K562 (cell line): ENCODE measurements around the gene PSMD9. TPM values are rescaled to one million over a fixed set of nuclear protein-coding genes. Genes with fewer than 3 reads are reported as not detected.

ENCODE experiments used
- ATF3 ChIP-seq, 2 experiments: fragments of 450-650 bp in 1 of 2; sonication (generic) in 1 of 2; formaldehyde crosslinking in 1 of 2; IDR thresholded peaks in 1 of 2; conservative IDR thresholded peaks in 1 of 2; 2 replicates each; pipeline versions ENCODE4 v1.6.1 to v1.8.1; 2016 to 2023; ENCODE audit warnings: mild to moderate bottlenecking in 2 of 2, moderate library complexity in 2 of 2, inconsistent platforms in 1 of 2, missing genetic modification reagents in 1 of 2
- CAMTA2 ChIP-seq: fragments of 250-450 bp; sonication (Bioruptor Pico); conservative IDR thresholded peaks from 2 replicates; pipeline ENCODE4 v1.5.1; 2022
- CBFB ChIP-seq: sonication (generic); formaldehyde crosslinking; IDR thresholded peaks from 2 replicates; pipeline ENCODE4 v1.4.0; 2020; ENCODE audit warnings: mild to moderate bottlenecking, missing genetic modification reagents
- E2F8 ChIP-seq: fragments of 450-650 bp; IDR thresholded peaks from 2 replicates; pipeline ENCODE4 v1.7.1; 2018; ENCODE audit warnings: mild to moderate bottlenecking, low read depth; ENCODE audit not compliant: partially characterized antibody
- EHMT2 ChIP-seq: fragments of 450-650 bp; IDR thresholded peaks from 2 replicates; pipeline ENCODE4 v1.6.1; 2018; ENCODE audit warnings: antibody characterized with exemption
- EP300 ChIP-seq: IDR thresholded peaks from 2 replicates; pipeline ENCODE4 v1.6.1; 2012; ENCODE audit warnings: low read length, improper control_type of control experiment
- FIP1L1 ChIP-seq: fragments of 200-400 bp; formaldehyde crosslinking; IDR thresholded peaks from 2 replicates; pipeline ENCODE4 v1.6.1; 2018; ENCODE audit warnings: mild to moderate bottlenecking, low read depth, low read length; ENCODE audit not compliant: poor library complexity, severe bottlenecking
- FOXK2 ChIP-seq, 2 experiments: fragments of 450-650 bp; IDR thresholded peaks in 1 of 2; conservative IDR thresholded peaks in 1 of 2; 2 replicates each; pipeline ENCODE4 v1.6.1; 2016; ENCODE audit warnings: low read depth in 2 of 2, mild to moderate bottlenecking in 1 of 2
- FOXM1 ChIP-seq, 2 experiments: fragments of 450-650 bp in 1 of 2; sonication (generic) in 1 of 2; formaldehyde crosslinking in 1 of 2; IDR thresholded peaks; 2 replicates each; pipeline versions ENCODE4 v1.6.1 to v1.9.0; 2017 to 2022; ENCODE audit warnings: low read depth in 2 of 2, mild to moderate bottlenecking in 2 of 2, missing genetic modification reagents in 1 of 2, moderate library complexity in 1 of 2
- FOXP1 ChIP-seq: sonication (generic); formaldehyde crosslinking; IDR thresholded peaks from 2 replicates; pipeline ENCODE4 v1.8.0; 2022; ENCODE audit warnings: mild to moderate bottlenecking, missing genetic modification reagents
- HMGXB4 ChIP-seq: sonication (generic); formaldehyde crosslinking; IDR thresholded peaks from 2 replicates; pipeline ENCODE4 v1.8.1; 2023; ENCODE audit warnings: mild to moderate bottlenecking, missing genetic modification reagents
- KDM1A ChIP-seq, 2 experiments: fragments of 450-650 bp; IDR thresholded peaks; 2 replicates each; pipeline ENCODE4 v1.6.1; 2016; ENCODE audit warnings: mild to moderate bottlenecking in 2 of 2
- MXD1 ChIP-seq: fragments of 250-450 bp; sonication (Bioruptor Pico); IDR thresholded peaks from 2 replicates; pipeline ENCODE4 v1.8.0; 2021; ENCODE audit warnings: borderline replicate concordance, mild to moderate bottlenecking, moderate library complexity; ENCODE audit not compliant: poor library complexity, severe bottlenecking
- NFIX ChIP-seq: fragments of 250-450 bp; sonication (Bioruptor Pico); IDR thresholded peaks from 2 replicates; pipeline ENCODE4 v1.4.0; 2020; ENCODE audit warnings: low read depth, mild to moderate bottlenecking, moderate library complexity
- PHTF2 ChIP-seq: fragments of 250-450 bp; sonication (Bioruptor Pico); IDR thresholded peaks from 2 replicates; pipeline ENCODE4 v1.5.0; 2021; ENCODE audit warnings: mild to moderate bottlenecking
- POLR2AphosphoS2 ChIP-seq: IDR thresholded peaks from 2 replicates; pipeline ENCODE4 v1.6.1; 2012; ENCODE audit warnings: low read length, improper control_type of control experiment
- POLR2H ChIP-seq: IDR thresholded peaks from 2 replicates; pipeline ENCODE4 v1.6.1; 2016; ENCODE audit warnings: missing genetic modification characterization, low read depth, mild to moderate bottlenecking, control low read depth, missing compliant biosample characterization, moderate library complexity
- TAF7 ChIP-seq: fragments of 450-650 bp; IDR thresholded peaks from 2 replicates; pipeline ENCODE4 v1.6.1; 2016; ENCODE audit warnings: missing genetic modification characterization, missing compliant biosample characterization
- TSC22D4 ChIP-seq: fragments of 450-650 bp; IDR thresholded peaks from 2 replicates; pipeline ENCODE4 v1.6.1; 2016; ENCODE audit warnings: missing genetic modification characterization, missing biosample characterization, control low read depth
- ZNF274 ChIP-seq: IDR thresholded peaks from 2 replicates; pipeline ENCODE4 v1.6.1; 2011; ENCODE audit warnings: low read depth, mild to moderate bottlenecking, low read length, moderate library complexity, borderline replicate concordance
- ZNF707 ChIP-seq: fragments of 250-450 bp; sonication (Bioruptor Pico); conservative IDR thresholded peaks from 2 replicates; pipeline ENCODE4 v1.8.0; 2022; ENCODE audit warnings: inconsistent platforms, mild to moderate bottlenecking, moderate library complexity
- ZNF780A ChIP-seq: fragments of 250-450 bp; sonication (Bioruptor Pico); IDR thresholded peaks from 2 replicates; pipeline ENCODE4 v1.5.0; 2021; ENCODE audit warnings: mild to moderate bottlenecking
- polyA plus RNA-seq, 8 experiments: library from polyadenylated mRNA; depleted of rRNA in 4 of 8; stranded (reverse) in 5 of 8; unstranded in 3 of 8; fragments of >200 nt; fragmentation: Nextera tagmentation in 2 of 8; fragmentation: Illumina TruSeq in 1 of 8; extraction: Ambion mirVana in 2 of 8; extraction: Trizol in 1 of 8; gene quantifications; 2 replicates each; pipeline versions ENCODE4 v1.2.1 to v1.2.3, GENCODE V29; 2011 to 2014; ENCODE audit warnings: inconsistent platforms in 1 of 8, missing spikeins in 1 of 8
- total RNA-seq, 7 experiments: library from RNA; depleted of rRNA in 6 of 7; stranded (reverse); fragments of >200 nt in 6 of 7; fragmentation: Illumina TruSeq in 2 of 7; extraction: Trizol in 2 of 7; gene quantifications; 2 replicates each; pipeline versions ENCODE4 v1.2.1 to v1.2.3, GENCODE V29; 2011 to 2021; ENCODE audit warnings: low replicate concordance in 1 of 7

Gene PSMD9
- total and polyA plus RNA-seq, 9 of the 15 experiments (the other 6 are each of a cell fraction or from before 2014, with no cell fraction given) = 12.2 to 143 (median 61.3) TPM

- TF ChIP-seq FIP1L1 = no peak
- TF ChIP-seq E2F8 = no peak
- no peak for TF ChIP-seq PHTF2 (CRISPR knock-in tag)
- no peak for TF ChIP-seq TAF7 (tag)
- TF ChIP-seq POLR2AphosphoS2 = no peak
- no peak for TF ChIP-seq CBFB (CRISPR knock-in tag)
- no peak for TF ChIP-seq ATF3 (IDR thresholded peaks at IDR 0.05)
- no peak for TF ChIP-seq ATF3 (CRISPR knock-in tag; conservative IDR thresholded peaks at IDR 0.05)
- TF ChIP-seq FOXP1 (CRISPR knock-in tag) = no peak
- TF ChIP-seq FOXM1 (IDR thresholded peaks at IDR 0.05; ENCODE audit: low read depth) = no peak
- no peak for TF ChIP-seq FOXM1 (CRISPR knock-in tag; IDR thresholded peaks at IDR 0.05; ENCODE audit: low read depth)
- no peak for TF ChIP-seq ZNF274
- no peak for TF ChIP-seq ZNF780A (CRISPR knock-in tag)
- no peak for TF ChIP-seq FOXK2 (conservative IDR thresholded peaks at IDR 0.05 in 1 of 2, IDR thresholded peaks at IDR 0.05 in 1 of 2; ENCODE audit: low read depth in 2 of 2)
- no peak for TF ChIP-seq TSC22D4
- TF ChIP-seq KDM1A (IDR thresholded peaks at IDR 0.05) = peak; percentile 10 to 11; a peak in 2 of 4 replicates
- TF ChIP-seq MXD1 (CRISPR knock-in tag) = no peak
- no peak for TF ChIP-seq ZNF707 (CRISPR knock-in tag)
- TF ChIP-seq EHMT2 = no peak
- TF ChIP-seq CAMTA2 = no peak
- TF ChIP-seq POLR2H = no peak
- TF ChIP-seq EP300 = no peak
- no peak for TF ChIP-seq HMGXB4
- no peak for TF ChIP-seq NFIX
These were observed 45.2 kb upstream of the PSMD9 start (continued) for GRCh38 chr12:121843236-121843982.
